Renal cortex interstitium (tissue), 15 donors: ENCODE measurements around the gene DPAGT1. TPM values are rescaled to one million over a fixed set of nuclear protein-coding genes. Genes with fewer than 3 reads are reported as not detected.
"Not testable (repeated sequence)": the region's sequence is repeated elsewhere in the genome, so short reads cannot be mapped to it uniquely, and the experiment has no call there.

ENCODE experiments used
- DNase-seq, 11 donors: peaks; one replicate each; pipeline ENCODE4 v3.0.0-alpha.2; 2013; ENCODE audit warnings: low read depth in 9 of 11, low spot score in 4 of 11; ENCODE audit errors: extremely low read depth in 1 of 11
- long read RNA-seq, 16 experiments: transcript quantifications; one replicate each; lab custom pipeline, GENCODE V29; 2026
- polyA plus RNA-seq, 3 donors: library from polyadenylated mRNA; unstranded; fragments of 120-200 nt; gene quantifications; one replicate each; pipeline ENCODE4 v1.2.1, GENCODE V29; 2013; ENCODE audit not compliant: insufficient read length in 3 of 3

DPAGT1 gene
- 10 to 100 TPM; 58.1 to 59.4 (median 58.1) TPM for polyA plus RNA-seq
- long read RNA-seq, donor 1, transcript DPAGT1-201 (9 exons, 2,205 nt) = major isoform, 7 of 8 reads
- long read RNA-seq, donor 1, partial matches to known transcripts = 0 of 8 reads
- long read RNA-seq, donor 1, other reads (novel, unspliced or antisense) = 0 of 8 reads
- long read RNA-seq, donor 2, transcript DPAGT1-201 (9 exons, 2,205 nt) = major isoform, 7 of 15 reads
- long read RNA-seq, donor 2, partial matches to known transcripts = 5 of 15 reads
- long read RNA-seq, donor 2, other reads (novel, unspliced or antisense) = 0 of 15 reads
- long read RNA-seq, donor 3, transcript DPAGT1-201 (9 exons, 2,205 nt) = major isoform, 14 of 35 reads
- long read RNA-seq, donor 3, partial matches to known transcripts = 16 of 35 reads
- long read RNA-seq, donor 3, other reads (novel, unspliced or antisense) = 0 of 35 reads
- long read RNA-seq, donor 4, transcript DPAGT1-213 (4 exons, 710 nt) = major isoform, 6 of 43 reads
- long read RNA-seq, donor 4, transcript DPAGT1-201 (9 exons, 2,205 nt) = major isoform, 6 of 43 reads
- long read RNA-seq, donor 4, partial matches to known transcripts = 30 of 43 reads
- long read RNA-seq, donor 4, other reads (novel, unspliced or antisense) = 0 of 43 reads
- long read RNA-seq, donor 5 = 0 reads
- long read RNA-seq, donor 6, transcript DPAGT1-201 (9 exons, 2,205 nt) = major isoform, 9 of 10 reads
- long read RNA-seq, donor 6, partial matches to known transcripts = 0 of 10 reads
- long read RNA-seq, donor 6, other reads (novel, unspliced or antisense) = 0 of 10 reads
- long read RNA-seq, donor 7, partial matches to known transcripts = 6 of 12 reads
- long read RNA-seq, donor 7, other reads (novel, unspliced or antisense) = 0 of 12 reads
- long read RNA-seq, donor 8, transcript DPAGT1-213 (4 exons, 710 nt) = minor isoform, 8 of 32 reads
- long read RNA-seq, donor 8, transcript DPAGT1-201 (9 exons, 2,205 nt) = major isoform, 18 of 32 reads
- long read RNA-seq, donor 8, partial matches to known transcripts = 5 of 32 reads
- long read RNA-seq, donor 8, other reads (novel, unspliced or antisense) = 0 of 32 reads
- long read RNA-seq, donor 9, transcript DPAGT1-201 (9 exons, 2,205 nt) = major isoform, 6 of 14 reads
- long read RNA-seq, donor 9, partial matches to known transcripts = 5 of 14 reads
- long read RNA-seq, donor 9, other reads (novel, unspliced or antisense) = 0 of 14 reads
- long read RNA-seq, donor 10, transcript DPAGT1-201 (9 exons, 2,205 nt) = major isoform, 8 of 18 reads
- long read RNA-seq, donor 10, partial matches to known transcripts = 6 of 18 reads
- long read RNA-seq, donor 10, other reads (novel, unspliced or antisense) = 0 of 18 reads
- long read RNA-seq, donor 11, transcript DPAGT1-201 (9 exons, 2,205 nt) = major isoform, 11 of 22 reads
- long read RNA-seq, donor 11, partial matches to known transcripts = 8 of 22 reads
- long read RNA-seq, donor 11, other reads (novel, unspliced or antisense) = 0 of 22 reads
- long read RNA-seq, donor 12, transcript DPAGT1-201 (9 exons, 2,205 nt) = major isoform, 6 of 7 reads
- long read RNA-seq, donor 12, partial matches to known transcripts = 0 of 7 reads
- long read RNA-seq, donor 12, other reads (novel, unspliced or antisense) = 0 of 7 reads
- long read RNA-seq, donor 13 = 0 reads
- long read RNA-seq, donor 14, transcript DPAGT1-201 (9 exons, 2,205 nt) = major isoform, 12 of 19 reads
- long read RNA-seq, donor 14, partial matches to known transcripts = 5 of 19 reads
- long read RNA-seq, donor 14, other reads (novel, unspliced or antisense) = 0 of 19 reads
- long read RNA-seq, donor 15, partial matches to known transcripts = 0 of 8 reads
- long read RNA-seq, donor 15, other reads (novel, unspliced or antisense) = 0 of 8 reads
- long read RNA-seq, donor 16, transcript DPAGT1-213 (4 exons, 710 nt) = minor isoform, 7 of 101 reads
- long read RNA-seq, donor 16, transcript DPAGT1-201 (9 exons, 2,205 nt) = major isoform, 19 of 101 reads
- long read RNA-seq, donor 16, partial matches to known transcripts = 72 of 101 reads
- long read RNA-seq, donor 16, other reads (novel, unspliced or antisense) = 0 of 101 reads

- DNase-seq = peak in 10 of 11 donors; percentile 85 to 95 (median 93)
Observed at GRCh38 chr11:119101759-119102423, at the start of gene DPAGT1. Gene DPAGT1 (minus strand): TSS chr11:119101853. CDS start chr11:119101655, 198 bp downstream.

DNA sequence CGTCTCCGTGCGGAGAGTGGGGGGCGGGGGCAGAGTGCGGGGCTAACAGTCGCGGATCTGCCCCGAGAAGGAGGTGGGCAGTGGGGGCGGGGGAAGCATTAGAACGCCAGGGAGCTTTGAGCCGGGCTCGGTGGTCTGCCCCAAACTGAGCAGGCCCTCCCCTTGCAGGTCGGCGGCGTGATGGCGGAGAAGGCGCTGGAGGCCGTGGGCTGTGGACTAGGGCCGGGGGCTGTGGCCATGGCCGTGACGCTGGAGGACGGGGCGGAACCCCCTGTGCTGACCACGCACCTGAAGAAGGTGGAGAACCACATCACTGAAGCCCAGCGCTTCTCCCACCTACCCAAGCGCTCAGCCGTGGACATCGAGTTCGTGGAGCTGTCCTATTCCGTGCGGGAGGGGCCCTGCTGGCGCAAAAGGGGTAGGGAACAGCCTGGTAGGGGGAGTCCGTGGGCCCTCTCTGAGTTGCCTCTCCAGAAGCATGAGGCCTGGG, 48.2 kb upstream of the DPAGT1 start:
- no peak for DNase-seq

- peak in 2 of 11 donors; percentile 10 to 22 for DNase-seq
Observed at GRCh38 chr11:119149018-119149785, 47.5 kb upstream of the DPAGT1 start, which contains the start of gene ABCG4. Gene ABCG4 (plus strand): TSS chr11:119149052. CDS start chr11:119149966, 914 bp downstream.

DNA sequence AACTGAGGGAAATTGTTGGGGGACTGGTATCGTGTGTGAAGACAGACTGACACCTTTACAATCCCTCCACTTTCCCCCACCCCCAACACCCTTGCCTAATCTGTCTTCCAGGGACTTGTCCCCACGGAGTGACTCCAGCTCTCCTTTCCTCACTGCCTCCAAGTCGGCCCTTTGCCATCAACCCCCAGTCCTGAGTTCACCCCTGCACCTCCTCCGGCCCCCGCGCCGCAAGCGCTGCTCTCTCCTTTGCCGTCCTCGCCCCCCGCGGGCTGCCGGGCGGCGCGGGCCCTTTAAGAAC, 47.0 kb upstream of the DPAGT1 start:
- no peak for DNase-seq

- no peak for DNase-seq
Observed at GRCh38 chr11:119147604-119148333, 46.1 kb upstream of the DPAGT1 start.

- no peak for DNase-seq
Observed at GRCh38 chr11:119145551-119145950, 43.9 kb upstream of the DPAGT1 start.

- DNase-seq = peak in 6 of 11 donors; percentile 29 to 57 (median 44)
Observed at GRCh38 chr11:119144825-119145486, 43.3 kb upstream of the DPAGT1 start.

- not testable (repeated sequence) for DNase-seq
Observed at GRCh38 chr11:119139276-119139675, 37.6 kb upstream of the DPAGT1 start.

DNA sequence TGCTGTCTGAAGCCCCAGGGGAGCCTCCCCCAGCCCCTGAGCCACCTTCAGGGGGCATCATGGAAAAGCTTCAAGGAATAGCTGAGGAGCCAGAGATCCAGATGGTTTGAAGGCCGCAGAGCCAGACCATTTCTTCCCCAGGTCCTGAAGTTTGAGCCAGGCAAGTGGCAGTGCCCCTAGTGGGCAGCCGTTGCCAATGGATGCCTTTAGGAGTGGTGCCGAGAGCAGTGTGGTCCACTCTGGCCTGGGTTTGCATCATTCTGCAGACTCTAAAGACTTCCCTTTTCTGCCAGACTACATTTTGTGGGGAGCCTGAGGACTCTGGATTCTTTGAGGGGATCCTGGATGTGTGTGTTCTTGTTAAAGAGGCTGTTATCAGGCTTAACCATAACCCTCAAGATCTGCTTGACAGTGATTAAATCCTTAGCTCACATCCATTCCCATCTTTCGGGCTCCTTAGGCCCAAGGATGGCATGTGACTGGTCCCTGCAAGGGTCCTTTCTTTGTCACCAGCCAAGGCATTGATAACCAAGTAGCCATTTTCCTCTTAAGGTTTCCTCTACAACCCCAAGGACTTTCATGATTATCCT, 32.8 kb upstream of the DPAGT1 start:
- no peak for DNase-seq

DNA sequence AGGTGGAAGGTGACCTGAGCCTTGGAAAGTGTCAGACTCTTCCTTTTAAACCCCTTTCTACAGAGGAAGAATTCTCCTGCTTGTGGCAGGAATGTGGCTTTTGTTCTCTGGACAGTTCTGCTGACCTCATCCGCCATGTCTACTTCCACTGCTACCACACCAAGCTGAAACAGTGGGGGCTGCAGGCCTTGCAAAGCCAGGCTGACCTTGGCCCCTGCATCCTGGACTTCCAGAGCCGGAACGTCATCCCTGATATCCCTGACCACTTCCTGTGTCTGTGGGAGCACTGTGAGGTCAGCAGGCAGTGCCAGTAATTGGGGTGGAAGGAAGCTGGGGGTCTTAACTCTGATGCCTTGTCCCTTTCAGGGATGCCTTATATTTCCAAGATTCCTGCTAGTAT, 29.0 kb upstream of the DPAGT1 start:
- DNase-seq = no peak

DNA sequence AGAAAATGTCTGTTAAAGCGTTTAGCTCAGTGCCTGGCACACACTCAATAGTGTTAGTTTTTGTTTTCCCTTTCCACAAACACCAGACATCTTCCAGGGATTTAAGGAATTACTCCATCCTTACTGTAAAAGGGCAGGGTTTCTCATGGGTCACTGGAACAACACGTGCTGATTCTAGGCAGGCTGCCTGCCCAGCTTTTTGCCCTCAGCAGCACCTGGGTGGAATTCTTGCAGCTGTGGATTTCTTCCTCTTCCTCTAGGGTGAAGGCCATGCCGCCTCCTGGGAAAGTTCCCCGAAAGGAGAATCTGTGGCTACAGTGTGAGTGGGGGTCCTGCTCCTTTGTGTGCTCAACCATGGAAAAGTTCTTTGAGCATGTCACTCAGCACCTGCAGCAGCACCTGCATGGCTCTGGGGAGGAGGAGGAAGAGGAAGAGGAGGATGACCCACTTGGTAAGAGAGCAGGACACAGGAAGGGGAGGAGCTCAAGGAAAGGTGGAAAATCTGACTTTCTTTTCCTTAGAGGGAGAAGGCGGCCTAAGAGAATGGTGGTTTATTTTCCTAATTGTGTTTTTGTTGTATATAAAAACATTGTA, 25.1 kb upstream of the DPAGT1 start:
- no peak for DNase-seq

DNA sequence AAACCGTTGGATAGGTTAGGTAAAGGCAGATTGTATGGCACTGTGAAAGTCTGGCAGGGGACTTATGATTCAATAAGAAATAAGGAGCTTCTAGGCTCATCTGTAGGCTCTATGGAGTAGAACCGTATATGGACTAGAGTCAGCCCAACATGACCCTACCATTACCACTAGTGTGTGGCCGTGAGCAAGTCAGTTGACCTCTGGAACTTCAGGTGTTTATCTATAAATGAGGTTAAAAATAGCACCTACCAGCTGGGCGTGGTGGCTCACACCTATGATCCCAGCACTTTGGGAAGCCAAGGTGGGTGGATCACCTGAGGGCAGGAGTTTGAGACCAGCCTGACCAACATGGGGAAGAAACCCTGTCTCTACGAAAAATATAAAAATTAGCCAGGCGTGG, 24.2 kb upstream of the DPAGT1 start:
- no peak for DNase-seq

GRCh38 chr11:119121811-119122124, 20.1 kb upstream of the DPAGT1 start:
- no peak for DNase-seq

GRCh38 chr11:119121008-119121810, 19.6 kb upstream of the DPAGT1 start, which contains the start of gene HINFP:
Gene HINFP (plus strand): TSS chr11:119121580. CDS start chr11:119126945, 5,365 bp downstream.
- peak; percentile 92 to 99 (median 99) for DNase-seq
